ENCODE results near the gene ZNF484.
A peak's percentile ranks its signal among the peaks of the same experiment; 100 is the strongest.
"Not testable (repeated sequence)": the region's sequence is repeated elsewhere in the genome, so short reads cannot be mapped to it uniquely, and the experiment has no call there.

Gene ZNF484

GRCh38 chr9:92857236-92857635 is 20.6 kb downstream of the ZNF484 start:
- DNase-seq = no peak

GRCh38 chr9:92853716-92854115 is 24.1 kb downstream of the ZNF484 start:
- no peak for DNase-seq

GRCh38 chr9:92850898-92851297 is 26.9 kb downstream of the ZNF484 start:
- DNase-seq = no peak

GRCh38 chr9:92848740-92849139 is 29.1 kb downstream of the ZNF484 start:
- DNase-seq = not testable (repeated sequence)

- no peak for DNase-seq
Measured at GRCh38 chr9:92846662-92847145, 31.1 kb downstream of the ZNF484 start.

GRCh38 chr9:92838411-92838810 is 39.4 kb downstream of the ZNF484 start:
- not testable (repeated sequence) for DNase-seq

- DNase-seq = no peak
Measured at GRCh38 chr9:92837191-92837590, 40.6 kb downstream of the ZNF484 start.

- DNase-seq = no peak
Measured at GRCh38 chr9:92829420-92829819, 48.4 kb downstream of the ZNF484 start.

GRCh38 chr9:92825065-92825464 is 52.8 kb downstream of the ZNF484 start:
- not testable (repeated sequence) for DNase-seq

- no peak for DNase-seq
Measured at GRCh38 chr9:92820964-92821363, 56.9 kb downstream of the ZNF484 start.

- not testable (repeated sequence) for DNase-seq
Measured at GRCh38 chr9:92819898-92820297, 57.9 kb downstream of the ZNF484 start.

- not testable (repeated sequence) for DNase-seq
Measured at GRCh38 chr9:92809629-92810326, 68.1 kb downstream of the ZNF484 start.

- peak; percentile 48 to 52 for DNase-seq
Measured at GRCh38 chr9:92808726-92809451, 68.9 kb downstream of the ZNF484 start.

GRCh38 chr9:92807757-92808725 is 69.8 kb downstream of the ZNF484 start:
- peak in 1 of 2 donors; percentile 12 for DNase-seq

GRCh38 chr9:92807031-92807756 is 70.6 kb downstream of the ZNF484 start:
- no peak for DNase-seq

GRCh38 chr9:92804727-92805126 is 73.1 kb downstream of the ZNF484 start:
- DNase-seq = no peak

GRCh38 chr9:92798358-92798757 is 79.5 kb downstream of the ZNF484 start:
- no peak for DNase-seq

GRCh38 chr9:92796337-92796804 is 81.5 kb downstream of the ZNF484 start:
- not testable (repeated sequence) for DNase-seq

GRCh38 chr9:92795598-92796336 is 82.1 kb downstream of the ZNF484 start:
- no peak for DNase-seq

Measured in stimulated activated CD4-positive, alpha-beta T cell treated with anti-CD3 and anti-CD28 coated beads, Interleukin-2, amount 100 ng/mL, for 48 hours (primary cell).